IPS-20b (cell line): Measurements from ENCODE around the gene SOWAHC.
"Not testable (repeated sequence)": the region's sequence is repeated elsewhere in the genome, so short reads cannot be mapped to it uniquely, and the experiment has no call there.

Experiments
- H3K27ac ChIP-seq: one replicate; pipeline ENCODE4 v1.5.1; 2013; ENCODE audit warnings: low read length
- H3K27me3 ChIP-seq: 2 replicates; pipeline ENCODE4 v1.6.1; 2013; ENCODE audit warnings: mild to moderate bottlenecking, low read length, inconsistent platforms; ENCODE audit not compliant: insufficient read depth
- H3K36me3 ChIP-seq: 2 replicates; pipeline ENCODE4 v1.6.1; 2013; ENCODE audit warnings: low read depth, mild to moderate bottlenecking, inconsistent platforms, low read length, moderate library complexity; ENCODE audit not compliant: insufficient read depth
- H3K4me1 ChIP-seq: 2 replicates; pipeline ENCODE4 v1.6.1; 2013; ENCODE audit warnings: mild to moderate bottlenecking, control low read depth, inconsistent platforms, low read length, moderate library complexity; ENCODE audit not compliant: insufficient read depth
- H3K4me3 ChIP-seq: 2 replicates; pipeline ENCODE4 v1.5.1; 2013; ENCODE audit warnings: mild to moderate bottlenecking, low read length, inconsistent platforms
- H3K9ac ChIP-seq: 2 replicates; pipeline ENCODE4 v1.6.1; 2013; ENCODE audit warnings: low read depth, mild to moderate bottlenecking, inconsistent platforms, low read length, moderate library complexity
- H3K9me3 ChIP-seq: 2 replicates; pipeline ENCODE4 v1.6.1; 2013; ENCODE audit warnings: mild to moderate bottlenecking, low read depth, low read length, inconsistent platforms; ENCODE audit not compliant: insufficient read depth

SOWAHC gene

GRCh38 chr2:109623297-109623696 lies 9.1 kb downstream of the SOWAHC start:
- Histone ChIP-seq H3K27me3 (no peaks in the 10 kb centered on the region), H3K27ac (no peak overlapping the region), H3K36me3 (no peaks in the 10 kb centered on the region), H3K4me3 (no peak overlapping the region), H3K9me3 (no peaks in the 10 kb centered on the region), H3K9ac (no peak overlapping the region), H3K4me1 (no peaks in the 10 kb centered on the region)

GRCh38 chr2:109623923-109624322 lies 9.8 kb downstream of the SOWAHC start:
- Histone ChIP-seq H3K4me3 (no peak overlapping the region), H3K9ac (no peak overlapping the region)

GRCh38 chr2:109624339-109624738 lies 10.2 kb downstream of the SOWAHC start:
- H3K36me3 ChIP-seq: no peaks in the 10 kb centered on the region
- no peak overlapping the region for H3K4me3 ChIP-seq
- no peaks in the 10 kb centered on the region for H3K4me1 ChIP-seq

More at GRCh38 chr2:109623923-109624322, 9.8 kb downstream of the SOWAHC start:
- H3K9me3 ChIP-seq: no peaks in the 10 kb centered on the region
- H3K36me3 ChIP-seq: no peaks in the 10 kb centered on the region
- no peaks in the 10 kb centered on the region for H3K27me3 ChIP-seq
- no peak overlapping the region for H3K27ac ChIP-seq
- H3K4me1 ChIP-seq: no peaks in the 10 kb centered on the region

GRCh38 chr2:109628321-109628720 lies 14.2 kb downstream of the SOWAHC start:
- not testable (repeated sequence) for H3K36me3 ChIP-seq, H3K9me3 ChIP-seq, H3K27ac ChIP-seq, H3K4me3 ChIP-seq, H3K27me3 ChIP-seq, H3K4me1 ChIP-seq, H3K9ac ChIP-seq

More at GRCh38 chr2:109624339-109624738, 10.2 kb downstream of the SOWAHC start:
- H3K27me3 ChIP-seq: no peaks in the 10 kb centered on the region
- no peak overlapping the region for H3K27ac ChIP-seq
- H3K9me3 ChIP-seq: no peaks in the 10 kb centered on the region
- no peak overlapping the region for H3K9ac ChIP-seq

- no peaks in the 10 kb centered on the region for H3K36me3 ChIP-seq
- no peaks in the 10 kb centered on the region for H3K4me1 ChIP-seq
- H3K9me3 ChIP-seq: no peaks in the 10 kb centered on the region
- no peak overlapping the region for H3K27ac ChIP-seq
- no peak overlapping the region for H3K9ac ChIP-seq
- H3K27me3 ChIP-seq: no peaks in the 10 kb centered on the region
- no peak overlapping the region for H3K4me3 ChIP-seq
These were observed 15.7 kb downstream of the SOWAHC start for GRCh38 chr2:109629867-109630266.

- Histone ChIP-seq H3K4me3 (no peak overlapping the region), H3K27me3 (no peaks in the 10 kb centered on the region), H3K27ac (no peak overlapping the region), H3K9me3 (no peaks in the 10 kb centered on the region), H3K9ac (no peak overlapping the region), H3K36me3 (no peaks in the 10 kb centered on the region), H3K4me1 (no peaks in the 10 kb centered on the region)
These were observed 16.6 kb downstream of the SOWAHC start for GRCh38 chr2:109630441-109631430.

- no peak overlapping the region for H3K9ac ChIP-seq
- H3K9me3 ChIP-seq: no peaks in the 10 kb centered on the region
- no peak overlapping the region for H3K27ac ChIP-seq
- no peaks in the 10 kb centered on the region for H3K4me1 ChIP-seq
- no peaks in the 10 kb centered on the region for H3K27me3 ChIP-seq
- no peak overlapping the region for H3K4me3 ChIP-seq
- H3K36me3 ChIP-seq: no peaks in the 10 kb centered on the region
These were observed 17.6 kb downstream of the SOWAHC start for GRCh38 chr2:109631741-109632140.

- Histone ChIP-seq H3K9ac (no peak overlapping the region), H3K27me3 (no peaks in the 10 kb centered on the region), H3K36me3 (no peaks in the 10 kb centered on the region), H3K4me3 (no peak overlapping the region), H3K9me3 (no peaks in the 10 kb centered on the region), H3K4me1 (no peaks in the 10 kb centered on the region), H3K27ac (no peak overlapping the region)
These were observed 18.1 kb downstream of the SOWAHC start for GRCh38 chr2:109632158-109632789.

- no peak overlapping the region for H3K9ac ChIP-seq
- H3K4me1 ChIP-seq: no peaks in the 10 kb centered on the region
- no peaks in the 10 kb centered on the region for H3K36me3 ChIP-seq
- no peak overlapping the region for H3K27ac ChIP-seq
- no peaks in the 10 kb centered on the region for H3K27me3 ChIP-seq
- no peaks in the 10 kb centered on the region for H3K9me3 ChIP-seq
- H3K4me3 ChIP-seq: no peak overlapping the region
These were observed 19.3 kb downstream of the SOWAHC start for GRCh38 chr2:109633284-109633961.

- Histone ChIP-seq H3K27me3 (no peaks in the 10 kb centered on the region), H3K36me3 (no peaks in the 10 kb centered on the region), H3K4me1 (no peaks in the 10 kb centered on the region), H3K4me3 (no peak overlapping the region), H3K27ac (no peak overlapping the region), H3K9me3 (no peaks in the 10 kb centered on the region), H3K9ac (no peak overlapping the region)
These were observed 21.5 kb downstream of the SOWAHC start for GRCh38 chr2:109635426-109636304.

- H3K9me3 ChIP-seq: no peaks in the 10 kb centered on the region
- H3K27me3 ChIP-seq: no peaks in the 10 kb centered on the region
- no peak overlapping the region for H3K9ac ChIP-seq
- H3K27ac ChIP-seq: no peak overlapping the region
- no peaks in the 10 kb centered on the region for H3K36me3 ChIP-seq
- H3K4me3 ChIP-seq: no peak overlapping the region
- no peaks in the 10 kb centered on the region for H3K4me1 ChIP-seq
These were observed 22.2 kb downstream of the SOWAHC start for GRCh38 chr2:109636317-109636716.
